Measurements from ENCODE around the gene MICAL2. TPM values are rescaled to one million over a fixed set of nuclear protein-coding genes. Genes with fewer than 3 reads are reported as not detected.

MICAL2 gene
- total RNA-seq, 1 experiment from 2014 or later, result 37.4 TPM

DNA sequence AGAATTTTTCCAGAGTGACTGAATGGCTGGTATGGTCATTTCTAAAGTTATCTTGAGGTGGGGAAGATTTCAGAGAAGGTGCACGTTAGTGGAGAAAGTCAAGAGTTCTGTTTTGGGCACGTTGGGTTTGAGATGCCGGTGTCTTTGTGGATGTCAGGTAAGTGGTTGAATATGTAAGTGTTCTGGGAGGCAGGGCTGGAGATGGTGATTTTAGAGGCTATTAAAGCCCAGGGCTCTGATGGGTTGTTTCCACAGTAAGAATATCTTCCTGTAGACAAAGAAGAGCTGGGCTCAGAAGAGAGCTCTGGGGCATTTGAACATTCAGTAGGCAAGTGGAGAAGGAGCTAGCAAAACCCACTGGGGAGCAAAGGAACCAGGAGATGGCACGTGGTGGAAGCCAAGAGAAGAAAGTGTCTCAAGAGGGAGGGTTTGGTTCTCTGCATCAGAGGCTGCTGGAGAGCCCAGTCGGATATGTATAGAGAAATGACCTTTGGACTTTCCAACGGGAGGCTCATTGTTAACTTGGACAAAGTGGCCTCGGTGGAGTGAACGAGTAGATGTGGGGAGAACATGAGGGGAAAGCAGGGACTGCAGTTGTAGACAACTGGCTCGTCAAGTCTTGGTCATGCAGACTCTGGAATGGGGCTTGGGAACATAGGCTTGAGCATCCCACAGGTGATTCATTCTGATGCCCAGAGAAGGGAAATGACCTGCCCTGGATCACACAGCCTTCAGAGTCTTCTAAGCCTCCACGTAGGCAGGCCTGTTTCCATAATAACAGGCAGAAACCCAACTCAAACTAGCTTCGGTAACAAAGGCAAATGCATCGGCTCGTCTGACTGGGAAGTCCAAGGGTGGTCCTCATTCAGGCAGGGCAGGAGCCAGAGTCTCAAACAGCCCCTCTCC is 168.6 kb downstream of the MICAL2 start:
- Histone ChIP-seq H3K79me2 (ENCODE audit: insufficient read depth, low read length) (no peaks in the 10 kb centered on the region), H3K9ac (ENCODE audit: low read length) (no peak overlapping the region), H3K4me2 (ENCODE audit: low read length) (no peak overlapping the region), H3K4me3 (replicated peaks in 1 of 2; ENCODE audit: low read depth in 1 of 2, low read length in 2 of 2) (no peak overlapping the region), H3K36me3 (ENCODE audit: control insufficient read depth in 1 of 2, insufficient read depth in 2 of 2, low read length in 2 of 2) (no peaks in the 10 kb centered on the region), H3K27me3 (ENCODE audit: insufficient read depth, low read length) (no peaks in the 10 kb centered on the region), H3K27ac (ENCODE audit: low read depth, low read length) (no peak overlapping the region), H3K4me1 (ENCODE audit: control insufficient read depth in 1 of 2, insufficient read depth in 2 of 2, low read length in 2 of 2) (peaks cover 0 to 16% of the 10 kb centered on the region in 2 experiments; a peak in 1 of 4 replicates), H3K9me2 (ENCODE audit: insufficient read depth) (no peaks in the 10 kb centered on the region), H4K20me1 (ENCODE audit: insufficient read depth) (no peaks in the 10 kb centered on the region), H3K9me3 (ENCODE audit: control insufficient read depth in 1 of 2, insufficient read depth in 1 of 2, low read depth in 1 of 2, low read length in 2 of 2) (no peaks in the 10 kb centered on the region), H2AFZ (ENCODE audit: low read depth, low read length, poor library complexity, severe bottlenecking) (no peak overlapping the region)
- intact Hi-C loops (cut with micrococcal nuclease), result no loop called here
- CTCF ChIA-PET, result no interaction called here
- DNase-seq (ENCODE audit: low read depth, low spot score) (no peak), ATAC-seq (no peak)
- RAD21 ChIA-PET (ENCODE audit: low non-redundant PET in 1 of 2, low total read pairs in 2 of 2, uncharacterized antibody in 2 of 2, unreplicated experiment in 2 of 2), result no interaction called here
- TF ChIP-seq EZH2 (IDR thresholded peaks at IDR 0.05), result no peak
- TF ChIP-seq SRF (IDR thresholded peaks at IDR 0.05; ENCODE audit: low read depth), result no peak
- TF ChIP-seq FOSL1 (IDR thresholded peaks at IDR 0.05; ENCODE audit: low read depth), result no peak
- no peak for TF ChIP-seq CEBPB (IDR thresholded peaks at IDR 0.05; ENCODE audit: low read depth)
- no peak for TF ChIP-seq EZH2phosphoT487 (IDR thresholded peaks at IDR 0.05; ENCODE audit: borderline replicate concordance)
- TF ChIP-seq TCF7L2 (IDR thresholded peaks at IDR 0.05; ENCODE audit: borderline replicate concordance, extremely low read depth, insufficient read depth, insufficient read length), result no peak
- TF ChIP-seq, protein P1, sequence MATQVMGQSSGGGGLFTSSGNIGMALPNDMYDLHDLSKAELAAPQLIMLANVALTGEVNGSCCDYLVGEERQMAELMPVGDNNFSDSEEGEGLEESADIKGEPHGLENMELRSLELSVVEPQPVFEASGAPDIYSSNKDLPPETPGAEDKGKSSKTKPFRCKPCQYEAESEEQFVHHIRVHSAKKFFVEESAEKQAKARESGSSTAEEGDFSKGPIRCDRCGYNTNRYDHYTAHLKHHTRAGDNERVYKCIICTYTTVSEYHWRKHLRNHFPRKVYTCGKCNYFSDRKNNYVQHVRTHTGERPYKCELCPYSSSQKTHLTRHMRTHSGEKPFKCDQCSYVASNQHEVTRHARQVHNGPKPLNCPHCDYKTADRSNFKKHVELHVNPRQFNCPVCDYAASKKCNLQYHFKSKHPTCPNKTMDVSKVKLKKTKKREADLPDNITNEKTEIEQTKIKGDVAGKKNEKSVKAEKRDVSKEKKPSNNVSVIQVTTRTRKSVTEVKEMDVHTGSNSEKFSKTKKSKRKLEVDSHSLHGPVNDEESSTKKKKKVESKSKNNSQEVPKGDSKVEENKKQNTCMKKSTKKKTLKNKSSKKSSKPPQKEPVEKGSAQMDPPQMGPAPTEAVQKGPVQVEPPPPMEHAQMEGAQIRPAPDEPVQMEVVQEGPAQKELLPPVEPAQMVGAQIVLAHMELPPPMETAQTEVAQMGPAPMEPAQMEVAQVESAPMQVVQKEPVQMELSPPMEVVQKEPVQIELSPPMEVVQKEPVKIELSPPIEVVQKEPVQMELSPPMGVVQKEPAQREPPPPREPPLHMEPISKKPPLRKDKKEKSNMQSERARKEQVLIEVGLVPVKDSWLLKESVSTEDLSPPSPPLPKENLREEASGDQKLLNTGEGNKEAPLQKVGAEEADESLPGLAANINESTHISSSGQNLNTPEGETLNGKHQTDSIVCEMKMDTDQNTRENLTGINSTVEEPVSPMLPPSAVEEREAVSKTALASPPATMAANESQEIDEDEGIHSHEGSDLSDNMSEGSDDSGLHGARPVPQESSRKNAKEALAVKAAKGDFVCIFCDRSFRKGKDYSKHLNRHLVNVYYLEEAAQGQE (IDR thresholded peaks at IDR 0.05; ENCODE audit: low read depth), result no peak
- TF ChIP-seq SIN3A (IDR thresholded peaks at IDR 0.05; ENCODE audit: low read depth), result no peak
- no peak for TF ChIP-seq ZNF274 (IDR thresholded peaks at IDR 0.05; ENCODE audit: low read depth, low read length)
- no peak for TF ChIP-seq ELF1 (IDR thresholded peaks at IDR 0.05; ENCODE audit: borderline replicate concordance, low read depth)
- TF ChIP-seq ZFX (IDR thresholded peaks at IDR 0.05), result no peak
- no peak for TF ChIP-seq POLR2AphosphoS5 (IDR thresholded peaks at IDR 0.05; ENCODE audit: low read depth, low read length)
- no peak for TF ChIP-seq RAD21 (IDR thresholded peaks at IDR 0.05; ENCODE audit: low read depth)
- no peak for TF ChIP-seq EGR1 (IDR thresholded peaks at IDR 0.05; ENCODE audit: low read depth)
- TF ChIP-seq, protein P2, sequence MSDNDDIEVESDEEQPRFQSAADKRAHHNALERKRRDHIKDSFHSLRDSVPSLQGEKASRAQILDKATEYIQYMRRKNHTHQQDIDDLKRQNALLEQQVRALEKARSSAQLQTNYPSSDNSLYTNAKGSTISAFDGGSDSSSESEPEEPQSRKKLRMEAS (IDR thresholded peaks at IDR 0.05), result no peak
- TF ChIP-seq, protein P3, sequence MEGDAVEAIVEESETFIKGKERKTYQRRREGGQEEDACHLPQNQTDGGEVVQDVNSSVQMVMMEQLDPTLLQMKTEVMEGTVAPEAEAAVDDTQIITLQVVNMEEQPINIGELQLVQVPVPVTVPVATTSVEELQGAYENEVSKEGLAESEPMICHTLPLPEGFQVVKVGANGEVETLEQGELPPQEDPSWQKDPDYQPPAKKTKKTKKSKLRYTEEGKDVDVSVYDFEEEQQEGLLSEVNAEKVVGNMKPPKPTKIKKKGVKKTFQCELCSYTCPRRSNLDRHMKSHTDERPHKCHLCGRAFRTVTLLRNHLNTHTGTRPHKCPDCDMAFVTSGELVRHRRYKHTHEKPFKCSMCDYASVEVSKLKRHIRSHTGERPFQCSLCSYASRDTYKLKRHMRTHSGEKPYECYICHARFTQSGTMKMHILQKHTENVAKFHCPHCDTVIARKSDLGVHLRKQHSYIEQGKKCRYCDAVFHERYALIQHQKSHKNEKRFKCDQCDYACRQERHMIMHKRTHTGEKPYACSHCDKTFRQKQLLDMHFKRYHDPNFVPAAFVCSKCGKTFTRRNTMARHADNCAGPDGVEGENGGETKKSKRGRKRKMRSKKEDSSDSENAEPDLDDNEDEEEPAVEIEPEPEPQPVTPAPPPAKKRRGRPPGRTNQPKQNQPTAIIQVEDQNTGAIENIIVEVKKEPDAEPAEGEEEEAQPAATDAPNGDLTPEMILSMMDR (IDR thresholded peaks at IDR 0.05 in 2 of 3, conservative IDR thresholded peaks at IDR 0.05 in 1 of 3; ENCODE audit: borderline replicate concordance in 1 of 3, insufficient read depth in 1 of 3, low read depth in 2 of 3, low read length in 2 of 3), result no peak
- no peak for TF ChIP-seq POLR2A (IDR thresholded peaks at IDR 0.05; ENCODE audit: borderline replicate concordance, extremely low read depth, insufficient read depth, insufficient read length)
- TF ChIP-seq JUND (IDR thresholded peaks at IDR 0.05), result no peak
- TF ChIP-seq YY1 (IDR thresholded peaks at IDR 0.05; ENCODE audit: extremely low read depth, insufficient replicate concordance, low read depth, low read length), result no peak
- TF ChIP-seq, protein P4, sequence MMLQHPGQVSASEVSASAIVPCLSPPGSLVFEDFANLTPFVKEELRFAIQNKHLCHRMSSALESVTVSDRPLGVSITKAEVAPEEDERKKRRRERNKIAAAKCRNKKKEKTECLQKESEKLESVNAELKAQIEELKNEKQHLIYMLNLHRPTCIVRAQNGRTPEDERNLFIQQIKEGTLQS (IDR thresholded peaks at IDR 0.05), result no peak
- BruUV-seq (replicated peaks), result no TSS peak
- POLR2A ChIA-PET, result interaction anchor here (0.8 kb wide), 1 partner anchor 223 kb away, joined by 3 read pairs; no protein-coding TSS in a partner anchor

Data from HCT116 (cell line).